SHP77 (cell line): Measurements from ENCODE around the gene CIAO3.

Experiments
- DNase-seq, 2 experiments: peaks; one replicate each; lab custom pipeline; 2025; lab: John Stamatoyannopoulos, UW

Gene CIAO3

DNA sequence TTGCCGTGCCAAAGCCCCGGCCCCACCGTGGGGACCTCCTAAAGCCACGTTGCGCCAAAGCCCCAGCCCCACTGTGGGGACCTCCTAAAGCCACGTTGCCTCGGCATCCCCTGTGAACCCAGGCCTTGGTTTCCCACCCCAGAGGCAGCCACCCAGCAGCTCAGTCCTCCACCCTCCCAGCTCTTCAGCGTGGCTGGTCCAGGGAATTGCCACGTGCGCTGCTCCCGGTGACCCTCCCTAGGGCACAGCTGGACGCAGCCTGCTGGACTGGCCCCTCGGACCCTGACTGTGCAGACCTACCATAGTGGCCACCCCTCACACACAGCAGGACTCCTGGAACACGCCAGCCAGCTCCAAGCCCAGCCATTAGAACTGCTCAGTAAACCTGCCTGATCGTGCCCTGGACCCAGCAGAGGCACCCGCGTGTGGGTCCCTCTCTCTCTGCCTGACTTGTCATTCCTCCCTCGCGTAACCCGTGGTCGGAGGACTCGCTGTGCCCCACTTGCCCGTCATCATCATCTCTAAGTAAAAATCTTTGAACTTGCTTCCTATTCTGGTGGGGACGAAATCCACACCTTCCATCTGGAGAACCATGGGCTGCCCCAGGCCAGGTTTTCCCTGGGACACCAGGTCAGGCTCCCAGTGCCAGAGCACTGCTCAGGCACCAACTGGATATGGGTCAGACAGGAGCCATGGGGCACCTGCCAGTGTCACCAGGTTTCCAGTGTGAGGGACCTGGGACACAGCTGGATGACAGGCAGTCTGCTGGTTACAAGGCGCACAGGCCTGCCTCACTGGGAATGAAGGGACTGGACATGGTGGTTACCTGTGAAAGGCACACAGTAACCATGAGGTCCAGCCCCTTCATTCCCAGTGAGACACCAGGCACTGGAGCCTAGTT lies 5.6 kb downstream of the CIAO3 start:
- no peak for DNase-seq

GRCh38 chr16:734208-734980 lies 6.4 kb downstream of the CIAO3 start:
- DNase-seq: no peak

GRCh38 chr16:733382-734207 lies 7.2 kb downstream of the CIAO3 start:
- DNase-seq: no peak

- DNase-seq: no peak
Measured at GRCh38 chr16:732936-733335, 7.9 kb downstream of the CIAO3 start.

DNA sequence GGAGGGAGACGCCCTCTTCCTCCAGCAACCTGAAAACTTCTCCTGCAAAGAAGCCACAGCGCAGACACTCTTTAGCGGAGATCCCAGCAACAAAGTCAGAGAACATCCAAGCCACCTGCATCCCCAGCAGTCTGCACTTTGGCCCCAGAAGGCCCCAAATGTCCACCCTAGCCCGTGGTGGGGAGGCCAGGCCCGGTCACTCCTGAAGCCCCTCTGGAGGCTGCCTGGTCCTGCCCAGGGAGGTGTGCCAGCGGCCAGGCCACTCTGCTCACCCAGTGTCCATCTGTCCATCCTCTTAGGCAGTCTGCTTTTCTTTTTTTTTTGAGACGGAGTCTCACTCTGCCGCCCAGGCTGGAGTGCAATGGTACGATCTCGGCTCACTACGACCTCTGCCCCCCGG lies 8.5 kb downstream of the CIAO3 start:
- no peak for DNase-seq

- DNase-seq: no peak
Measured at GRCh38 chr16:730666-731509, 9.9 kb downstream of the CIAO3 start.

DNA sequence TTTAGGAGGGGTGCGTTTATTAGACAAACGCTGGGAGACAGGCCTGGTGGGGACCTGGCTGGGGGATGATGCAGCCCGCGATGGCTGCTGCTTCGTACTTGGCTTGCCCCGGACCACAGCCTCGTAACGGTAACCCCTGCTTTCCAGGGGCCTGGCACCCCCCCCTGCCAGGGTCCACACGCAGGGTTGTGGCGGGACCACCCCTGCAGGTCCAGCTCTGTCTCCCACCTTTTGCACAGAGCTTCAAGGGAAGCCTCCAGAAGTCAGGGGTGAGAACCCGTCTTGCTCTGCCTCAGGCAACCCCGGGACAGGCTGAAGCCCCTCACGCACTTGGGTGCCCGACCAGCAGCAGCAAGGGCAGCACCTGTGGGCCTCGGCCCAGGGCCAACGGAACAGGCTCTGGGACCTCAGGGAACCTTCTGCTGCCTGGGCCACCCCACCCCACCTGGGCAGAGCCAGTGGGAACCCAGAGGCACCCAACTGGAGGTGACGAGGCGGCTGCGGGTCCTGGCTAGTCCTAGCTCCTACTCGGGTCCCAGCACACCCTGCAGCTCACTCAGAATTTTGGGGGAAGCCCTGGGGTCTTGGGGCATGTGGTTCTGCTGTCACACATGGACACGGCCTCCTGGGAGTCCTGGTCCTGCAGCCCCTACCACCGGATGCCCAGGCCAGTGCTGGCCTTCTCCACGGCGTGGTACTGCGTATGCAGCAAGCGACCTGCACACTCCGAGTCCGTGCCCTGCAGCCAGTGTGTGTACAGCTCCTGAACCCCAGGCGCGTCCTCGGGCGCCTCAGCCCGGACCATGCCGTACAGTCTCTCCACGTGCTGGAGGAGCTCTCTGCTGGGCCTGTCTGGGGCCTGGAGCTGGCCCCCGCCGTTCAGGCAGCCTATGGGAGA lies 10.8 kb downstream of the CIAO3 start:
- no peak for DNase-seq

GRCh38 chr16:728890-729744 lies 11.7 kb downstream of the CIAO3 start:
- DNase-seq: no peak

DNA sequence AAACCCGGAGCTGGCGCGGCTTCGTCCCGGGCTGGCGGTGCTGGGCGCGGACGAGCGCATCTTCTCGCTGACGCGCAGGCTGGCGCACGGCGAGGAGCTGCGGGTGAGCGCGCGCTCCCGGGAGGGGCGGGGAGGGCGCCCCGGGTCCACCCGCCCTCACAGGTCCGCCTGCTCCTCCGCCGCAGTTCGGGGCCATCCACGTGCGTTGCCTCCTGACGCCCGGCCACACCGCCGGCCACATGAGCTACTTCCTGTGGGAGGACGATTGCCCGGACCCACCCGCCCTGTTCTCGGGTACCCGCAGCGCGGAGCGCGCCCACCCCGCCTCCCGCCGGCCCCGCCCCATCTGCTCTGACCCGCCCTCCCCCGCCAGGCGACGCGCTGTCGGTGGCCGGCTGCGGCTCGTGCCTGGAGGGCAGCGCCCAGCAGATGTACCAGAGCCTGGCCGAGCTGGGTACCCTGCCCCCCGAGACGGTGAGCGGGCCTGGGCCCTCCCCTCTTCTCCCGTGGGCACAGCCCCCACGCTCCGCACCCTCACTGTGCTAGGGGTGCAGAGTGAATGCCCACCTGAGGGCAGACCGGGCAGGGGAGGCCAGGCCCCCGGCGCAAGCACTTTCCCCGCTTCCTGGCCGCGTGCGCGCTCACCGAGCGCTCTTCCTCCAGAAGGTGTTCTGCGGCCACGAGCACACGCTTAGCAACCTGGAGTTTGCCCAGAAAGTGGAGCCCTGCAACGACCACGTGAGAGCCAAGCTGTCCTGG lies 12.5 kb downstream of the CIAO3 start:
- peak in 1 of 2 experiments; percentile 71 for DNase-seq

DNA sequence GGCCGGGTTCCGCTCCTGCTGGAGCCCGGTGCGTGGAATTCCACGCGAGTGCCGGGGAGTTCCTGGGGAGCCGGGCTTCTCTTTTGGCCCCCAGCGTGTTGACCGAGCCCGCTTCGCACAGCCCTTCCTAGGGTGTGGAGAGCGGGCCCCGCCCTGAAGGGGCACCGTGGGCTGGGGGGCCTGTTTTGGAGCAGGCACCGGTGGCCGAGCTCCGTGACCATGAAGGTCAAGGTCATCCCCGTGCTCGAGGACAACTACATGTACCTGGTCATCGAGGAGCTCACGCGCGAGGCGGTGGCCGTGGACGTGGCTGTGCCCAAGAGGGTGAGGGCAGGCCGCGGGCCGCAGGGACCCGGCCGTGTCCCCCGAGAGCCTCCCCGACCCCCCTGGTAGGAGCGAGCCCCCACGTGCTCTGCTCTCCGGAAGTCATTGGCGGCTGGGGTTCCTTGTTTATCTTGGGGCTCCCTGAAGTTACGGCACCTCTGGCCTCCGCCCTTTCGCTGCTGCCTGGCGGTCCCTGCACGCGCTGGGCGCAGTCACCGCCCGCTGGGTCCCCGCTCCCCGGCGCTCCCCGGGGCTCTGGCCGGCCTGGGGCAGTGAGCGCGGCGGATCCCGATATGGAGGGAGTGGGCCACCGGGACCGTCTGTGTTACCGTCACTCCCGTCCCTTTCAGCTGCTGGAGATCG lies 13.4 kb downstream of the CIAO3 start:
- no peak for DNase-seq

- peak in 1 of 2 experiments; percentile 43 for DNase-seq
Measured at GRCh38 chr16:726438-727290, 14.1 kb downstream of the CIAO3 start, which contains the start of the genes CCDC78 and HAGHL. Gene CCDC78 (minus strand): TSS chr16:726443. CDS start chr16:726367, 76 bp downstream. Gene HAGHL (plus strand): TSS chr16:727106. CDS start chr16:727510, 404 bp downstream.

GRCh38 chr16:726188-726437 lies 14.7 kb downstream of the CIAO3 start:
- no peak for DNase-seq

DNA sequence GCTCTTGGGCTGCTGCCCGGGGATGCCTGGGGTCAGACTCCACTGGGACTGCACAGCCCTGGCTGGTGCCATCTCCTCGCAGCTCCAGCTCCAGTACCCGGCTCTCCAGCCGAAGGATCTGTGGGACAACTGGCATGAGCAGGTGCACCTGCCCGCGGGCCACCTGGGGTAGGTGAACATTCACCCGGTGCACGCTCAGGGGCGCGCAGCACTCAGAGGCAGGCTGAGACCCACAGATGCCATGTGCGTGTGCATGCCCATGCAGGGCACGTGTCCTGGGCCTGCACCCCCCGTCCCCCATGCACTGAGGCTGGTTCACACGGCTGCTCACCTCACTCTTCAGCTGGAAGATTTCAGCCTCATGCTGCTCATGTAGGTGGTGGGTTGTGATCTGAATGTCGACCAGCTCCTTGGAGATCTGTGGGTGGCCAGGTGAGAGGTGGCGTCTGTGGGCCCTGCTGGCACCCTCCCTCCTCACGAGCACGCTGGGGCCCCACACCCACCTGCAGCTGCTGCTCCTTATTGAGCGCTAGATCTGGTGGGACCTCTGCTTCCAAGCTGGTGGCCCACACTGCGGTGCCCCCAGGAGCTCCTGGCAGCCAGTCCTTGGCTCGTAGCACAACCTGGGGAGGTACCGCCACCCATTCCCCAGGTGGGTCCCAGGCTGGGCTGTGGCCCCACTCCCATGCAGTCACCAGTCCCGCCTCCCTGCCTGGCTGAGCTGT lies 15.2 kb downstream of the CIAO3 start:
- no peak for DNase-seq

- no peak for DNase-seq
Measured at GRCh38 chr16:725041-725376, 15.8 kb downstream of the CIAO3 start.

DNA sequence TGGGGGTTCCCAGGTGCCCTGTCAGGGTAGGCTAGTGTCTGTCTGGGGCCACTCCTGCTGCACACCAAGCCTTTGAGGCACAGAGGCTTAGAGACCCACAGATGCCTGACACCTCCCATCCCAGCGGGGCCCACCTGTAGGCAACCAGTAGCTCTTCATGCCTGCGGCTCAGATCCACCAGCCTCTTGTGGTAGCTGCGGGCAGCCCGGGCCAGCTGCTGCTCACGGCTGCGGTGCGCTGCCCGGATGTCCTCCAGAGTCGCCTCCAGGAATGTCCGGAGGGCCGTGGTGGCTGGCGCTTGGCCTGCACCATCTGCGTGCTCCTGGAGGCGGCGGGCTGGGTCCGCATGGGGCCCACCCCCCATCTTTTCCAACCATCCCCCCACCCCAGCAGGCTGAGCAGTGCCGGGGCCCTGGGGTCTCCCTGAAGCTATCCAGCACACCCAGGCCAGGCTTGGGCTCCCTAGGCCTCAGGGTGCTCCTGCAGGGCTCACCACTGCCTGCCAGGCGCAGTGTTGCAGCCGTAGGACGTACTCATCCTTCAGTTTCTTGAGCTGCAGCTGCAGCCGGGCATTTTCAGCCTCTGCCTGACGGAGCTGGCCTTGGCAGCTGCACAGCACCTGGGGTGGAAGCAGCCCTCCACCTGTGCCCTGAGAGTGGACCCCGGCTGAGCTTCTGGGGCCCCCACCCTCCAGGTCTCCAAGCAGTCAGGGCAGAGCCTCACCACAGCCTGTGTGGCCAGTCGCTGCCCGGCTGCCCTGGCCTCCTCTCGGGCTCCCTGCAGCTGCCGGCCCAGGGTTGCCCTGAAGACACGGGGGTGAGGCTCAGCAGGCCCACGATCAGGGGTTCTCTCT lies 16.4 kb downstream of the CIAO3 start:
- DNase-seq: no peak

GRCh38 chr16:723695-724094 lies 17.1 kb downstream of the CIAO3 start:
- DNase-seq: no peak
